Measurements from ENCODE around the gene KLHDC2. TPM values are rescaled to one million over a fixed set of nuclear protein-coding genes. Genes with fewer than 3 reads are reported as not detected.

The KLHDC2 gene
- total and polyA plus RNA-seq, 2 donors (not counting 3 experiments of a cell fraction or from before 2014, with no cell fraction given): 25.2 to 29.2 TPM

DNA sequence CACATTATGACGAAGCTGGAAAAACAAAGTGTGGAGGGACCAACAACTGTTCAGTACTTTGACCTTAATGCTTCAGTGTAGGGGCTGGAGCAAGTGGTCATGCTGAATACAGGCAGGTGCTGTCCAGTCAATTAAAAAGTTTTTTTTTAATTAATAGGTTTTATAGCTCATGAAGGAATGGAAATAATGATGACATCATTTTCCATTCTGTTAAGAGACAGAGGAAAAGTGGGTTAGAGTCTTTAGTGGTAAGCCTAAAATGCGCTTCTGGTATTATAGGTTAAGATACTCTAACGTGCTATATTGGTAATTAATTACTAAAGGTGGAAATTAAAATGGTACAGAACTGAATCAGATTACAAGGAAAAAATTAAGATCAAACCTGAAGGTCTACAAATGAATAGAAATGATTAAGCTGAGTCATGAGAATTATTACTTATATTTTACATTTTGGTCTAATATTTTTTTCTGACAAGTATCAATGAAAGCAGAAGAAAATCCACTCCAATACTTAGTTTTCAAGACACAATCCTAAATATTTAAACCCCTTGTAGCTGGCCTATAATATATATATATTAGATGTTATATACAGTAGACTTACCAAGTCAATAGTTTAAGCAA, 15.6 kb downstream of the KLHDC2 start:
- Histone ChIP-seq H3K9me1 (replicated peaks; ENCODE audit: control insufficient read depth, extremely low read depth, insufficient read depth, low read length) (no peaks in the 10 kb centered on the region), H3K4me1 (ENCODE audit: control insufficient read depth, extremely low read depth, insufficient read depth, low read length) (no peaks in the 10 kb centered on the region), H3K27me3 (ENCODE audit: control insufficient read depth in 2 of 2, insufficient read depth in 2 of 2, low read length in 2 of 2) (no peaks in the 10 kb centered on the region), H4K20me1 (replicated peaks; ENCODE audit: control insufficient read depth, extremely low read depth, insufficient read depth, low read length) (no peaks in the 10 kb centered on the region), H2AFZ (ENCODE audit: low read depth, low read length) (no peak overlapping the region), H3K4me3 (replicated peaks in 1 of 3; ENCODE audit: insufficient read depth in 1 of 3, low read depth in 1 of 3, low read length in 3 of 3) (no peak overlapping the region), H3K79me2 (ENCODE audit: control insufficient read depth, insufficient read depth, low read length) (no peaks in the 10 kb centered on the region), H3K27ac (ENCODE audit: insufficient read depth, low read depth, low read length) (no peak overlapping the region), H3K9me3 (replicated peaks; ENCODE audit: control insufficient read depth, insufficient read depth, low read length) (no peaks in the 10 kb centered on the region), H3K9ac (replicated peaks; ENCODE audit: extremely low read depth, insufficient read depth, low read length) (no peak overlapping the region), H3K36me3 (ENCODE audit: control insufficient read depth in 2 of 2, extremely low read depth in 1 of 2, insufficient read depth in 2 of 2, low read length in 2 of 2) (peaks cover 21 to 45% of the 10 kb centered on the region in 2 experiments), H3K4me2 (ENCODE audit: insufficient read depth, low read length) (no peak overlapping the region)
- DNase-seq (ENCODE audit: low read depth, low spot score): no peak
- POLR2A ChIA-PET: no interaction called here
- dilution Hi-C loops (cut with MboI; ENCODE audit: extremely low pct_ligation_motif_present, low sequenced_read_pairs): no loop called here
- no peak for FAIRE-seq
- intact Hi-C loops (cut with micrococcal nuclease): loop anchor here (10.0 kb wide), 1 partner anchor 51 kb away; no protein-coding TSS in a partner anchor
- TF ChIP-seq POLR2AphosphoS5 (IDR thresholded peaks at IDR 0.05; ENCODE audit: insufficient read depth, low read depth, low read length): no peak
- no peak for TF ChIP-seq POLR2A (IDR thresholded peaks at IDR 0.05; ENCODE audit: low read depth, low read length)
- TF ChIP-seq, protein P1, sequence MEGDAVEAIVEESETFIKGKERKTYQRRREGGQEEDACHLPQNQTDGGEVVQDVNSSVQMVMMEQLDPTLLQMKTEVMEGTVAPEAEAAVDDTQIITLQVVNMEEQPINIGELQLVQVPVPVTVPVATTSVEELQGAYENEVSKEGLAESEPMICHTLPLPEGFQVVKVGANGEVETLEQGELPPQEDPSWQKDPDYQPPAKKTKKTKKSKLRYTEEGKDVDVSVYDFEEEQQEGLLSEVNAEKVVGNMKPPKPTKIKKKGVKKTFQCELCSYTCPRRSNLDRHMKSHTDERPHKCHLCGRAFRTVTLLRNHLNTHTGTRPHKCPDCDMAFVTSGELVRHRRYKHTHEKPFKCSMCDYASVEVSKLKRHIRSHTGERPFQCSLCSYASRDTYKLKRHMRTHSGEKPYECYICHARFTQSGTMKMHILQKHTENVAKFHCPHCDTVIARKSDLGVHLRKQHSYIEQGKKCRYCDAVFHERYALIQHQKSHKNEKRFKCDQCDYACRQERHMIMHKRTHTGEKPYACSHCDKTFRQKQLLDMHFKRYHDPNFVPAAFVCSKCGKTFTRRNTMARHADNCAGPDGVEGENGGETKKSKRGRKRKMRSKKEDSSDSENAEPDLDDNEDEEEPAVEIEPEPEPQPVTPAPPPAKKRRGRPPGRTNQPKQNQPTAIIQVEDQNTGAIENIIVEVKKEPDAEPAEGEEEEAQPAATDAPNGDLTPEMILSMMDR (IDR thresholded peaks at IDR 0.05; ENCODE audit: extremely low read depth in 1 of 2, insufficient read depth in 1 of 2, low read depth in 1 of 2, low read length in 2 of 2): no peak
- no peak for TF ChIP-seq MYC (IDR thresholded peaks at IDR 0.05; ENCODE audit: low read depth, low read length)
- TF ChIP-seq EZH2 (IDR thresholded peaks at IDR 0.05; ENCODE audit: borderline replicate concordance, low read depth, low read length, severe bottlenecking): no peak
- TF ChIP-seq, protein P2, sequence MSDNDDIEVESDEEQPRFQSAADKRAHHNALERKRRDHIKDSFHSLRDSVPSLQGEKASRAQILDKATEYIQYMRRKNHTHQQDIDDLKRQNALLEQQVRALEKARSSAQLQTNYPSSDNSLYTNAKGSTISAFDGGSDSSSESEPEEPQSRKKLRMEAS (IDR thresholded peaks at IDR 0.05; ENCODE audit: insufficient read depth, insufficient read length): no peak
- no peak for TF ChIP-seq JUN (IDR thresholded peaks at IDR 0.05; ENCODE audit: borderline replicate concordance, insufficient read depth, insufficient read length, low read depth)
- TF ChIP-seq GATA2 (IDR thresholded peaks at IDR 0.05; ENCODE audit: insufficient read depth, insufficient read length, low read depth, low read length): no peak
- no peak for TF ChIP-seq FOS (IDR thresholded peaks at IDR 0.05; ENCODE audit: borderline replicate concordance, insufficient read depth, low read length)
- no TSS peak for BruUV-seq (replicated peaks)
- CTCF ChIA-PET: interaction anchor here (1.0 to 1.4 kb wide), 4 partner anchors 16 to 322 kb away, joined by 3 to 4 read pairs (median 4); partner anchors contain the start of gene KLHDC2

Measured in endothelial cell of umbilical vein (primary cell).